GM23248 (cell line): ENCODE data around the gene PSMF1.

Experiments used
- EZH2 ChIP-seq: fragments of 200-600 bp; sonication (generic); IDR thresholded peaks from 2 replicates; pipeline ENCODE4 v1.6.1; 2018; ENCODE audit warnings: antibody characterized with exemption, mild to moderate bottlenecking; ENCODE audit not compliant: insufficient read depth, poor library complexity, severe bottlenecking
- EZH2phosphoT487 ChIP-seq: fragments of 200-600 bp; sonication (generic); IDR thresholded peaks from 2 replicates; pipeline ENCODE4 v1.6.1; 2018; ENCODE audit warnings: antibody characterized with exemption, moderate library complexity, mild to moderate bottlenecking, low read depth; ENCODE audit not compliant: insufficient read depth

- TF ChIP-seq EZH2, result no peak
- peak; percentile 55; the same call in 1 of the 2 replicates for TF ChIP-seq EZH2phosphoT487
These were observed 66.4 kb downstream of the PSMF1 start, which contains the start of gene TMEM74B for GRCh38 chr20:1184638-1185315.
